HG02763 (cell line): ENCODE measurements around the gene HPRT1.

Experiments
- ATAC-seq: cut with Tn5 transposase; IDR thresholded peaks from one replicate; pipeline ENCODE4 v1.9.1; 2021; ENCODE audit warnings: mild to moderate bottlenecking, moderate library complexity; ENCODE audit not compliant: unreplicated experiment

HPRT1 gene

GRCh38 chrX:134472041-134472440, 12.1 kb downstream of the HPRT1 start:
- no peak for ATAC-seq

DNA sequence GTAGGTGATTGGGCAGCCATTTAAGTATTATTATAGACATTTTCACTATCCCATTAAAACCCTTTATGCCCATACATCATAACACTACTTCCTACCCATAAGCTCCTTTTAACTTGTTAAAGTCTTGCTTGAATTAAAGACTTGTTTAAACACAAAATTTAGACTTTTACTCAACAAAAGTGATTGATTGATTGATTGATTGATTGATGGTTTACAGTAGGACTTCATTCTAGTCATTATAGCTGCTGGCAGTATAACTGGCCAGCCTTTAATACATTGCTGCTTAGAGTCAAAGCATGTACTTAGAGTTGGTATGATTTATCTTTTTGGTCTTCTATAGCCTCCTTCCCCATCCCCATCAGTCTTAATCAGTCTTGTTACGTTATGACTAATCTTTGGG, 16.3 kb downstream of the HPRT1 start:
- ATAC-seq, result no peak

DNA sequence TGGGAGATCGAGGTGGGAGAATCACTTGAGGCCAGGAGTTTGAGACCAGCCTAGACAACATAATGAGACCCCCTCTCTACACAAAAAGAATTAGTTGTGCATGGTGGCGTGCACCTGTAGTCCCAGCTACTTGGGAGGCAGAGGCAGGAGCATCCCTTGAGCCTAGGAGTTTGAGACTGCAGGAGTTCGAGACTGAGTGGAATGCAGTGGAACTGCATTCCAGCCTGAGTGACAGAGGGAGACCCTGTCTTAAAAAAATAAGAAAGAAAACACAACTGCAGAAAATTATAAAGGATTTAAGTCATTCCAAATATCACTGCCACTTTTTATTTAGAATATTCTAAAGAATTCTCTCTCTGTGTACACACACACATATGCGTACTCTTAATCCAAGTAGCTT, 18.4 kb downstream of the HPRT1 start:
- ATAC-seq, result no peak

DNA sequence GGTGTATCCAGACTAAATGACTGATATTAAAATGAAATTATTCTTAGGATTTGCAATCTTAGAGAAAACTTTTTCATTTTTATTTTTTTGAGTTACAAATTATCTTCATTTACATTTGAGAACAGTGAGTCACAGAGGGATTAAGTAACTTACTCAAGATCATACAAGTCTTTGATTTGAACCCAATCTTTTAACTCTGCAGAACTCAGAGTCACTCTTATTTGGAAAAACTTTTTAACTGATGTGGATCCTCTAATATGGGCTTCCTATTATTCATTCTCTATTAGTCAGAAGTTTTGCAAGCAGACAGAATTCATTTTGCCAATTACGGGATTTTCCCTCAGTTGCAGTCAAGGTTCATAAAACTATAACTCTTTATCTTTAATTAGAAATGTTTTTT, 20.1 kb downstream of the HPRT1 start:
- no peak for ATAC-seq

DNA sequence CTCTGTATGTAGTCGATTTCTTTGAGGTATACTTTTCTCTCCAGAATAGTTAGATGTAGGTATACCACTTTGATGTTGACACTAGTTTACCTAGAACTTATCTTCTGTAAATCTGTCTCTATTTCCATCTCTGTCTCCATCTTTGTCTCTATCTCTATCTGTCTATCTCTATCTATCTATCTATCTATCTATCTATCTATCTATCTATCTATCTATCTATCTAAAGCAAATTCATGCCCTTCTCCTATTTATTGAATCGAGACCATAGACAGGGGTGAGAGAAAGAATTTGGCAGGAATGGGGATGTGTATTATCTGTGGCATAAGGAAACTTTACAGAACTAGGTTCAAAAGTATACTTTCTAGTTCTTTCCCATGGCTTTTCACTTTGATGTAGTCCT, 21.4 kb downstream of the HPRT1 start:
- no peak for ATAC-seq

GRCh38 chrX:134482371-134482770, 22.4 kb downstream of the HPRT1 start:
- ATAC-seq, result no peak

DNA sequence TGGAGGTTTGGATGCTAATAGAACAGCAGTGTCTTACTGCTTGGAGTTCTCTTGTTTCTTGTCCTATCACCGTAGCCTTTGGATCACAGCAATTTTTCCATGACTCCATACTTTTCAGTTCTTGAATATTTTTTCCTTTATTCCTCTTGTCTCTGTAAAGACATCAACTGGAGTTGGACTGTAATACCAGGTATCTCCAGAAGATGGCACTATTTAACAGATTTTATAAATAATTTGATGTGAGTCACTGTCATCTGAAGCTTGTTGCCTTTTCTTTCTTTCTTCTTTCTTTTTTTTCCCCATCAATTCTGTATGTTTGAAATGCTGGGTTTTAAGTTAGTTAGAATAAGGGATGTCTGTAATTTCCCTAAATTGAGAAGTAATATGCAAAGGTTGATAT, 24.1 kb downstream of the HPRT1 start:
- no peak for ATAC-seq

GRCh38 chrX:134501941-134502340, 42.0 kb downstream of the HPRT1 start:
- ATAC-seq, result no peak

DNA sequence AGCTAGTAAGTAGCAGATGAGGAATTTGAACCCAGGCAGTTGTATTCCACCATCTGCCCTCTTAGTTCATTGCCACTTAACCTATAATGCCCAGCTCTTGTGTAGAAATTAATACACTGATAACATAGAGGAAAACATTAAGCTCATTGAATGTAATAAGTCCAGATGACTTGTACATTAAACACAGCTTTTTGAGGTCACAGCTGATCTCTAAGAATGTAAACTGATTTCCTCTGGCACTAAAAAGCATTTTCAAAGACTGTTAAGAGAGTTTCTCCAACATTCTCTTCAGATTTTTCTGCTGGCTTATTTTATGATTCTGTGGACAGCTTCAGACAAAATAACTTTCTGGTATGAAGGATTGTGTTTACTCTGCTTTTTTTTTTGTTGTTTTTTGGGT, 42.7 kb downstream of the HPRT1 start:
- no peak for ATAC-seq

DNA sequence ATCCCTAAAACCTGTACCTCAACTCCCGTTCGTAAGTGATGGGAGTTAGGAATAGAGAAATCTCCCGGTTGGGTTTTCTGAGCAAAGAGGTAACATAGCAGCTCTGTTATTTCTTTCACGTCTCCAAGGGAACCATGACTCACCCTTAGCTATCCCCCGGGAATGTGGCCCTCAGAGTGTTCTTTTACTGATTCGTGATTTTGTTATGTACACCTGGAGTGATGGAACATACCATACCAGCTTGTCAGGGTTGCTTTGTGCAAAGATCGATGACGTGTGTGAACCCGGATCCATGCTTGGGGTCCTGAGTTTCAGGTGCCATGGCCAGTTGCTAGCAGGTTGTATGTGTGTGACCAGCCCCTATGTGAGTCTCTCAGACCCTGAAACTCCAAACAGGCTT, 52.6 kb downstream of the HPRT1 start:
- ATAC-seq, result no peak

- ATAC-seq, result no peak
Measured at GRCh38 chrX:134513091-134513490, 53.1 kb downstream of the HPRT1 start.

GRCh38 chrX:134520860-134521390, 61.0 kb downstream of the HPRT1 start:
- no peak for ATAC-seq

DNA sequence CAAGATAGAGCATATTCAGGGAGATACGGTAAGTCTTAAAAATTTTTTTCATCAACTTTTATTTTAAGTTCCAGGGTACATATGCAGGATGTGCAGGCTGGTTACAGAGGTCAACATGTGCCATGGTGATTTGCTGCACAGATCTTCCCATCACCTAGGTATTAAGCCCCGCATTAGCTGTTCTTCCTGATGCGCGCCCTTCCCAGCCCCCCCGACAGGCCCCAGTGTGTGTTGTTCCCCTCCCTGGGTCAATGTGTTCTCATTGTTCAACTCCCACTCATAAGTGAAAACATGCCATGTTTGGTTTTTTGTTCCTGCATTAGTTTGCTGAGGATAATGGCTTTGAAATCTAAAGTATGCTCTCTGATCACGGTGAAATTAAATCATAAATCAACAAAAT, 64.2 kb downstream of the HPRT1 start:
- ATAC-seq, result no peak

DNA sequence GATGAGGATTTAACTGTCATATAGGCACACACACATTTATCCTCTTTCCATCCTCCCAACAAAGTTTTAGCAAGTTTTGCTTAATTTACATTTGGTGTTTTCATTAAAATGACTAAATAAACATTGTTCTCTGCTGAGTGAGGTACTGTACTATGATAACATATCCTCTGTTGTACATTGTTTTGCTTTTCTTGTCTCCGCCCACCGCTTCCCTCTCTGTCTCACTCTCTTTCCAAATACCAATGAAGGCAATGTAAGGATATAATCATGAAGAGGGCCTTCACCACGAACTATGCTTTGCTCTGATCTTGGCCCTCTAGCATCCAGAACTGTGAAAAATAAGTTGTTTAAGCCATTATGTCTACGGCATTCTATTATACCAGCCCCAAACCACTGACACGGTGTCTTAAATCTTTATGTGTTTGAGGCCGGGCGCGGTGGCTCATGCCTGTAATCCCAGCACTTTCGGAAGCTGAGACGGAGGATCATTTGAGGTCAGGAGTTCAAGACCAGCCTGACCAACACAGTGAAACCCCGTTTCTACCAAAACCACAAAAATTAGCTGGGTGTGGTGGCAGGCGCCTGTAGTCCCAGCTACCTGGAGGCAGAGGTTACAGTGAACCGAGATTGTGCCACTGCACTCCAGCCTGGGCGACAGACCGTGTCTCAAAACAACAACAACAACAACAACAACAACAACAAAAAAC, 65.3 kb downstream of the HPRT1 start:
- no peak for ATAC-seq

GRCh38 chrX:134526399-134526798, 66.4 kb downstream of the HPRT1 start:
- no peak for ATAC-seq

DNA sequence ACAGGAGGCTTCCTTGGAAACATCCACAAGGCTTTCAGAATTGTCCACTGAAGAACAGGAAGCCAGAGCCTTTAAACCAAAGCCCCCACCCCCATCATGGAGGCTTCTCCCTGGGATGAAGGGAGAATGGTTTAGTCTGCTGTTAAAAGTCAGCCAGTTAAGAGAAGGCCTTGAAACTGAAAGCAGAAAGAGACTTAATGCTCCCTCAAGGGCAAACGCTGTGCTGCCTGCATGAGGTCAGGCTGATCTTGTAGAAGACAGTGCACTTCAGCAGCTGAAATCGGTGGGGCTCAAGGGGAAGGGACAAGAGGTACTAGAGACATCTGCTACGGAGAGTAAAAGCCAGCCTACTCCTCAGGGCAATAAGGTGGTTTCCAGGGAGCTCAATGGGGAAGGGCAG, 69.0 kb downstream of the HPRT1 start:
- peak; percentile 54 for ATAC-seq

DNA sequence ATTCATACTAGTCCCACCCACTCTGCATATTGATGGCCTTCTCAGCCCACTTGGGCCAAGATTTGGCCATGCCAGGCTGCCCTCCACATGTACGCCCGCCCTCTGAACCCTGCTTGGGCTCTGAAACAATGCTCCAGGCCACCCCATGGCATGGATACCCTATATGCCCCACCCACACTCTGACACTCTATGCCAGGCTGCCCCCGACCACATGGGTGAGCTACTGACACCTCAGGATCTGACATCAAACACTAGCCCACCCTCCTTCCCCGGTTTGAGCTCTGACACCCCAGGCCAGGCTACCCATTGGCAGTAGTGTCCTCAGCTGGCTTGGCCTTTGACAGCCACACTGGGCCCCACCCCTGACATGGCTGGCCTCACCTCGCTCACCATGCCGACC, 69.5 kb downstream of the HPRT1 start:
- ATAC-seq, result no peak

- no peak for ATAC-seq
Measured at GRCh38 chrX:134530845-134531244, 70.9 kb downstream of the HPRT1 start.

GRCh38 chrX:134533352-134533751, 73.4 kb downstream of the HPRT1 start:
- ATAC-seq, result no peak

- no peak for ATAC-seq
Measured at GRCh38 chrX:134533952-134534351, 74.0 kb downstream of the HPRT1 start.

- no peak for ATAC-seq
Measured at GRCh38 chrX:134537179-134537955, 77.4 kb downstream of the HPRT1 start.

- ATAC-seq, result no peak
Measured at GRCh38 chrX:134538316-134538715, 78.4 kb downstream of the HPRT1 start.
